IPS-18c (cell line): ENCODE measurements around the gene ATXN1L.
"Not testable (repeated sequence)": the region's sequence is repeated elsewhere in the genome, so short reads cannot be mapped to it uniquely, and the experiment has no call there.

ENCODE experiments used
- H3K4me3 ChIP-seq: 2 replicates; pipeline ENCODE4 v1.7.0; 2013; ENCODE audit warnings: low read depth, mild to moderate bottlenecking, low read length, moderate library complexity; ENCODE audit not compliant: insufficient read depth
- H3K9me3 ChIP-seq: one replicate; pipeline ENCODE4 v1.6.1; 2013; ENCODE audit warnings: mild to moderate bottlenecking, low read length, moderate library complexity; ENCODE audit not compliant: control insufficient read depth, insufficient read depth

Gene ATXN1L

DNA sequence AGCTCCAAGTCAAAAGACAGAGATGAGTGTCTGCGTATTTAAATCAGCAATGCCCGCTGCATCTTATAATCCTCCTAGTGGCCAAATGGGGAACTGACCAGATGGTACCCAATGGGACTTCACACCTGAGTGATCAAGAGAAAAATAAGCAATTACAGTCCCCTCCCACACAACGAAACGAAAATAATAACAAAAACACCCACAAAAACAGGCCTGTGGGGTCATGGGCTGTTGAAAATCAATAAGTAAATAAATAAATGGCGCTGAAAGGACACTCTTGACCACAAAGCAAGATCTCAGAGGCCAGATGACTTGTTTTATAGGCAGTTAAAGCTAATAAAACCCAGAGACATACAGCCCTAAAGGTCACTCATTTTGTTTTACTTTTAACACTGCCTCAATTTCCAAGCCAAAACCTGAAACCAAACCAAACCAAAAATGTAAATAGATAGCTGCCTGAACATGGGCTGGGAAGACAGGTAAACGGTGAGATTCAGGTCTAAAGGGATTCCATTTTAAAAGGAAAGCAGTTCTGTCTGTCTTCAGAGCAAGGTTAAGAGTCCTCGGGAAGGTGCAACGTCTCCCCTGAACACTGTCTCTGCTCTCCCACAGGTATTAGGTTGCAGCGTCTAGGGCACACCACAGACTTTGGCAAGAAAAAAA, 36.9 kb downstream of the ATXN1L start:
- Histone ChIP-seq H3K9me3 (no peaks in the 10 kb centered on the region), H3K4me3 (peak overlapping the region; percentile 93)

DNA sequence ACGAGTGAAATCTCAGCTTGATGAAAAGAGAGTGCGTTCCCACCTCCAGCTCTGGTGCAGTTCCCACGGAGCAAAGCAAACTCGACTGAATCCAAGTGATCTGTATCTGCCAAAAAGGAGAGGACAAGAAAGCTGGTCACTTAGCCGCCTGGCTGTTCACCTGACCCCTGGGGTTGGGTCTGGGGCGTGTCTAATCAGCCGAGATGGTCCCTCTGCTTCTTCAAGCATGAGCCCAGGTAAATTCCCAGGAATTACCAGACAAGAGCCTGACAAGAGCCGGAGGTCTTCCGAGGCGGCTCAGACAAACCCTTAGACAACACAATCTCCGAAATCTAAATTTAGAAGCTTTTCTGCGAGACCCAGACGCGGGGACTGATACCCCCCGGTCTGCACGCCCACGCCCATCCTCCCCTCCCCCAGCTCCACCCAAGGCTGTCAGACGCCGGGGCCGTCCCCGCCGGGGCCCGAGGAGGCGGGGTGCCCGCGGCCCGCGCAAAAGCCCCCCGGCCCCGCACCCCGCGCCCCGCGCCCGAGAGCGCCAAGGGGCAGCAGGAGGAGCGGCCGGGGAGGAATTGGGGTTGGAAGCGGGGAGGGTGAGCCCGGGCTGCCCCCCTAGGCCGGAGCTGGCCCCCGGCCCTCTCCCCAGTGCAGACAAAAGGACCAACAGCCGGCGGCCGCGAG, 37.5 kb downstream of the ATXN1L start:
- H3K4me3 ChIP-seq, result peak overlapping the region; percentile 93
- H3K9me3 ChIP-seq, result no peaks in the 10 kb centered on the region

DNA sequence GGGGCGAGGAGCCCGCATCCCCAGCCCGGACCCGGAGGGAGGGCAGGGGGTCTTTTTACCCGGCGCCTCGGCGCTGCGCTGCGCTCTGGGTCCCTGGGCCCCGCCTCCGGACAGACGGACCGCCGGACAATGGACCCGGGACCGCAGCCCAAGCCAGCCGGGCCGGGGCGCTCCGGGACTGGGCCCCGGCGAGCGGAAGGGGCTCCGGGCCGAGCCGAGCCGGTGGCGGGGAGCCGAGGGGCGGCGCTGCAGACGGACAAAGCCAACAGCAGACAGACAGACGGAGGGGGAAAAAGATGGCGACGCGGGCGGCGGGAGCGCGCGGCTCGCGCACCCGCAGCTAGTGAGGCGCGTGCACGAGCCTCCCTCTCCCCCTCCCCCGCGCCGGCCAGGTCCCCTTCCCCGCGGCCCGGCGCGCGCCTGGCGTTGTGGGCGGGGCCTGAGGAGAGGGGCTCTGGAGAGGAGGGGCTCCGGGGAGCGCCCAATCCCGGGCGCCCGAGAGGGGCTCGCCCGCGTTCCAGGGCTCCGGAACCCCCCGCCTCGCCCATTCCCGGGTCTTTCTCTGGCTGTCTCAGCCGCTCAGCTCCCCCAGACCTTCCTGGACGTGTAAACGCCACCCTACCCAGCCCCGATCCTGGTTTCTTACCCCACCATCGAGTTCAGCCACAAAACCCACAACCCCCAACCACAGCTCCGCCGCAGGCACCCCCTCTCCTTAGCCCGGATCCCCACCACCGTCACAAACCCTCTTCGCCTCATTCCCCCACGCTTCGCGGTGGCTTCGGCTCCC, 38.3 kb downstream of the ATXN1L start, which contains the start of gene ZNF821:
TSS of gene ZNF821 (minus strand) at position 334 of the 790 bp plus-strand sequence. CDS start 4,236 bp downstream, outside the sequence.
- H3K4me3 ChIP-seq, result peak within 1 kb of the TSS; percentile 93
- no peaks in the 10 kb centered on the region for H3K9me3 ChIP-seq

DNA sequence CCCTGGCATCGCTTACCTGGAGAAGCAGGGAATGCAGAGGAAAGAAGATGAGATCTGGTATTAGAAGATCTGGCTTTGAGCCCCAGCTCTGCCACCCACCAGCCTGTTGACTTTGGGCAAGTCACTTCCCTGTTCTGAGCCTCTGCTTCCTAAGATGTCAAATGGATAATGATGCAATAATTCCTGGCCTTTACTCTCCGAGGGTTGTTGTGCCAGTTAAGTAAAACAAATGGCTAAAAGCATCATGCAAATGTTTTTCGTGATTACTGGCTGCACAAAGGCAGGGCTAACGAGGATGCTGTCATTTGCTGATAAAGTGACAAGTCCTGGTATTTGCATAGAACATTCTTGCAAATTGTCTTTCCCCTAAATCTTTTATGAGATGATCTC, 39.5 kb downstream of the ATXN1L start:
- Histone ChIP-seq H3K9me3 (no peaks in the 10 kb centered on the region), H3K4me3 (no peak overlapping the region)

DNA sequence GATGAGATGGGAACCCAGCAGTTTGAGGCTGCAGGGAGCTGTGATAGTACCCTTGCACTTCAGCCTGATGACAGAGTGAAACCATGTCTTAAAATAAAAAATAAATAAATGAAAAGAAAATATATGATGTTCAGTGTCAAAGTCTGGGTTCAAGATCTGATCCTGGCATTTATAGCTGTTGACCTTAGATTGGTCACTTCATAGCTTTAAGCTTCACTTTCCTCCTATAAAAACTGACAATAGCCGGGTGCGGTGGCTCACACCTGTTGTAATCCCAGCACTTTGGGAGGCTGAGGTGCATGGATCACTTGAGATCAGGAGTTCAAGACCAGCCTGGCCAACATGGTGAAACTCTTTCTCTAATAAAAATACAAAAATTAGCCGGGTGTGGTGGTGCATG, 43.4 kb downstream of the ATXN1L start:
- no peaks in the 10 kb centered on the region for H3K9me3 ChIP-seq
- no peak overlapping the region for H3K4me3 ChIP-seq

DNA sequence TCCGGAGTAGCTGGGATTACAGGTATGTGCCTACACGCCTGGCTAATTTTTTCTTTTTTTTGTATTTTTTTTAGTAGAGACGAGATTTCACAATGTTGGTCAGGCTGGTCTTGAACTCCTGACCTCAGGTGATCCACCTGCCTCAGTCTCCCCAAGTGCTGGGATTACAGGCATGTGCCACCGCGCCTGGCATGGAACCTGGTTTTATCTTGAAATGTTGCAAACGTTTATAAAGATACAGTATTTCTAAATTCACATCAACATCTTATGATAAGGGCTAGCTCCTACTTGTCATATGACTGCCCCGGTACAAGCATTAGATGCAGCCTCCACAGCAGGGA, 48.1 kb downstream of the ATXN1L start:
- Histone ChIP-seq H3K4me3 (peak overlapping the region; percentile 70), H3K9me3 (no peaks in the 10 kb centered on the region)

DNA sequence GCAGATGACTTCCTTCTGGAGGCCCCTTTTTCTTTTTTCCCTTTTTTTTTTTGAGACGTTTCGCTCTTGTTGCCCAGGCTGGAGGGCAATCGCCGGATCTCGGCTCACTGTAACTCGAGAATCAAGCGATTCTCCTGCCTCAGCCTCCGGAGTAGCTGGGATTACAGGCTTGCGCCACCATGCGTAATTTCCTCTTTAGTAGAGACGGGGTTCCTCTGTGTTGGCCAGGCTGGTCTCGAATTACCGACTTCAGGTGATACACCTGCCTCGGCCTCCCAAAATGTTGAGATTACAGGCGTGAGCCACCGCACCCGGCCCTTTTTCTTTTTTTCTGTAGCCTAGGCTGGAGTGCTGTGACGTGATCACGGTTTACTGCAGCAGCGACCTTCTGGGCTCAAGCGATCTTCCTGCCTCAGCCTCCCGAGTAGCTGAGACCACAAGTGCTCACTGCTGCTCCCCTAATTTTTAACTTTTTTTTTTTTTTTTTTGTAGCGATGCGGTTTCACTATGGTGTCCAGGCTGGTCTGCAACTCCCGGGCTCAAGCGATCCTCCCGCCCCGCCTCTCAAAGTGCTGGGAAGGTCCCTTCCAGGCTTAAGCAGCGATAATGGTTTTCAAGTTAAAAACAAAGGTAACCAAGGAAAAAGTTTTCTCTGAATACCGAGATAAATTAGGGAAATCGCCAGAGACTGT, 48.6 kb downstream of the ATXN1L start:
- Histone ChIP-seq H3K9me3 (no peaks in the 10 kb centered on the region), H3K4me3 (peak overlapping the region; percentile 70)

DNA sequence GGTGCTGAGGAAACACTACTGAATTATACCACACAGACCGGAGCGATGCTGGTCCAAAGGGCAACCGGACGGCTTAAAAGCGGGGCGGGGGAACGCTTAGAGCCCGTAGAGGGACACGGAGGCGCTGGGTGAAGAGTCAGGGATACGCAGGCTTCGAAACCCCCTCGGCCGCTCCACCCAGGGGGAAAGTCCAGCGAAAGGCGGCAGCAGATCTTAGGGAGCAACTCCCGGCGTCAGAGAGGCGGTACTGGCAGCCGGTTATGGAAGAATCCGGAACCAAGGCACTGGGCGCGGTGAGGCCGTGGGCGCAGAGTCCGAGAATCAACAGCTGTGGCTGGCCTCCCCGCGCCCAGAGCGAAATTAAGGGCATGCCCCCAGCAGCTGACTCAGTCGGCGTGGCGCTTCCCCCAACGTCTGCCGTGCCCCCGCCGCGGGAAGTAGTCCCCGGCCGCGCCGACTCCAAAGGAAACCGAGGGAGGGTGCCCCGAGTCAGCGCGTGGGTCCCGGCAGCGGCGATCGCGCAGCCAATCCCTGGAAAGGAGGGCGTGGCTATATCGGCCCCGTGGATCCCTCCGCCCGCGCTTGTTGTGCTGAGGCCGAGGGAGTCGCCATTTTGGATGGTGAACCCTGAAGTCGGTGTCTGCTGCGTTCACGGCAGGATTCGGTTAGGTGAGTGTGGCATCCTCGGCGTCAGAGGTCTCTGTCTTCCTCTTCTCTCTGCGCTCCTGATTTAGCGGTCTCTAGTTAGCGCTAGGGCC, 49.3 kb downstream of the ATXN1L start, which contains the start of gene IST1:
TSS of gene IST1 (plus strand) at position 611 of the 758 bp plus-strand sequence. CDS start 20,110 bp downstream, outside the sequence.
- H3K4me3 ChIP-seq, result peak within 1 kb of the TSS; percentile 70
- H3K9me3 ChIP-seq, result no peaks in the 10 kb centered on the region

DNA sequence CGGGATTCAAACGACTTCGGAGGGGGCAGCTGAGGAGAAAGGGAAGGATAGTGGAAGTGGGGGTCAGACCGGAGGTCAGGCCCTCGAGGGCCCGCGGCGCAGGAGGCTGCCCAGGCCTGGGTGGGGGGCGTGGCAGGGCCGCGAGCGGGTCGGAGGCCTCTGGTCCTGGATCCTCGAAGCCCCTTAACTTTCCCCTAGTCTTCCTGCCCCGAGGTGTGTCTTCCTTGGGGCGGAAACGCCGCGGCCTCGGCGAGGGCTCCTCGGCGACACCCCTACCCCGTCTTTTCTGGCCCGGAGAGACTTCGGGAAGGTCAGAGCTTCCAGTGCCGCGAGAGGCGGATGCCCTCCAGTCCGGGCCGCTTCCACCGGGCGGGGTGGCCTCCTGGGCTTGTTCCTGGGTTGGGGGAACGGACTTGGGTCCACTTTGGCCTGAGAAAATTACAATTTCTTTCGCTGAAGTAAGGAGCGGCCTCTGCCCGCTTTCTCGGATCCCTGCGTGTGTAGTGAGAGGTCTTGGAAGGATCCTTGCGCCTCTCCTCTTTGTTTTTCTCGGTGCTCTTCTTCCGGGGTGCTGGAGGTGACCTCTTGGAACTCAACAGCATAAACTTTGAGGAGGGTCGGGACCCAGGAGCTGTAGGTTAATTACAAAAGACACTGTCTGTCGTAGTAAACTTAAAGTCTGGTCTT, 50.0 kb downstream of the ATXN1L start:
- no peaks in the 10 kb centered on the region for H3K9me3 ChIP-seq

DNA sequence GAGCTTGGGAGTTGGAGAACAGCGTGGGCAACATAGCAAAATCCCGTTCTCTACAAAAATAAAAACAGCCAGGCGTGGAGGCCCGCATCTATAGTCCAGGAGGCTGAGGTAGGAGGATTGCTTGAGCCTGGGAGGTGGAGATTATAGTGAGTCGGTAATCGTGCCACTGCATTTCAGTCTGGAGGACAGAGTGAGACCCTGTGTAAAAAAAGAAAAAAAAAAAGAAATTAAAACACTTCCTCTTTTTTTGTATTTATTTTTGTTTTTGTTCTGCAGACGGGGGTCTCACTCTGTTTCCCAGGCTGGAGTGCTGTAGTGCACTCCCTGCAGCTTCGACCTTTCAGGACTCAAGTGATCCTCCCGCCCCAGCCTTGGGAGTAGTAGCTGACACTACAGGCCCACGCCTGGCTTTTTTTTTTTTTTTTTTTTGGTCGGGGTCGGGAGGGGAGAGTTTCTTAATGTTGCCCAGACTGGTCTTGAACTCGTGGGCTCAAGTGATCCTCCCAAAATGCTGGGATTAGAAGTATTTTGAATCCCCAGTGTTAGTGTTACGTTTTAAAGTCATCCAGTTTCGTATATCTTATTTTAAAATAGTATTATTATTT, 51.1 kb downstream of the ATXN1L start:
- H3K4me3 ChIP-seq, result peak overlapping the region; percentile 70
- no peaks in the 10 kb centered on the region for H3K9me3 ChIP-seq

More for the DNA sequence above, 50.0 kb downstream of the ATXN1L start:
- peak overlapping the region; percentile 70 for H3K4me3 ChIP-seq

DNA sequence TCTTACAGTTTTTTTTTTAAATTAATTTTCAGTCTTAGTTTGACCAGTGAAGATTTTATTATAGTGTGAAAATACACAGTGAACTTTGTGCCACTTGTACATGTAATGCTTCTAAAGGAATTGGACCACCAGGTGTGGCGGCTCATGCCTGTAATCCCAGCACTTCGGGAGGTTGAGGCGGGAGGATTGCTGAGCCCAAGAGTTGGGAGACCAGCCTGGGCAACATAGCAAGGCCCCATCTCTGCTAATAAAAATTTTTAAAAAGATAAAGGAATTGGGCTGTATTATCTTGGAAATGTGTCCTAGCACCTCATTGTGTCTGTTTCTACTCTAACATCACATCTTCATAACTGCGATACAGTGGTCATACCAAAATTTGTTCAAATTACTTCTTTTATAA, 53.4 kb downstream of the ATXN1L start:
- no peak overlapping the region for H3K4me3 ChIP-seq
- no peaks in the 10 kb centered on the region for H3K9me3 ChIP-seq

DNA sequence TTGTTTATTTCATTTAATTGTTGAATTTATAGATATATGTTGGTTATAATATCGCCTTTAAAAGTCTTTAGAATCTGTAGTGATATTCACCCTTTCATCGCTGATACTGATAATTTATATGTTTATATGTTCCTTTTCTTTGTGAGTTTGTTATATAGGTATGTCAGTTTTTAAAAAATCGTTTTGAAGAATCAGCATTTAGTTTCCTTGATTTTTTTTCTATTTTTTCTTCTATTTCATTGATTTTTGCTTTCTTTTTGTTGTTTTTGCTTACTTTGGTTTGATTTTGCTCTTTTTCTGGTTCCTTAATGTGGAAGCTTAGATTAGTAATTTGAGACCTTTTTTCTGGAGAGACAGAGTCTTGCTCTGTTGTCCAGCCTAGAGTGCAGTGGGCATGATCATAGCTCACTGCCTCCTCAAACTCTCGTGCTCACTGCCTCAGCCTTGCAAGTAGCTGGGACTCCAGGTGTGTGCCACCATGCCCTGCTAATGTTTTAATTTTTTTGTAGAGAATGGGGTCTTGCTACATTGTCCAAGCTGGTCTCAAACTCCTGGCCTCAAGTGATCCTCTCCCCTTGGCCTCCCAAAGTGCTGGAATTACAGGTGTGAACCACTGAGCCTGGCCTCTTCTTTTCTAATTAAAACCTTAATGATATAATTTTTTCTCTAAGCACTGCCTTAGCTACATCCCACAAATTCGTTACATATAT, 57.0 kb downstream of the ATXN1L start:
- H3K4me3 ChIP-seq, result no peak overlapping the region
- H3K9me3 ChIP-seq, result no peaks in the 10 kb centered on the region

DNA sequence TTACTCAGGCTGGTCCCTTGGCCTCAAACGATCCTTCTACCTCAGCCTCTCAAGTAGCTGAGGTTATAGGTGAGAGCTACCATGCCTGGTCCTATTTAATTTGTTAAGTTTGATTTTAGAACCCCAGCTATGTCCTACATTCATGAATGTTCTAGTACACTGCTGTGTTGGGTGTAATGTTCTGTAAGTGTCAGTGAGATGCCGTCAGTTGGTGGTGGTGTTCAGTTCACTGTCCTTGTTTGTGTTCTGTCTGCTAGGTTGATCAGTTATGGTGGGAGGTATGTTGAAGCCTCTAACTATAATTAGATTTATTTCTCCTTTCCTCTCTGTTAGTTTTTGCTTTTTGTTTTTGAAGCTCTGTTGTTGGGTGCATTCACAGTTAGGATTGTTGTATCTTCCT, 57.8 kb downstream of the ATXN1L start:
- no peak overlapping the region for H3K4me3 ChIP-seq
- no peaks in the 10 kb centered on the region for H3K9me3 ChIP-seq

DNA sequence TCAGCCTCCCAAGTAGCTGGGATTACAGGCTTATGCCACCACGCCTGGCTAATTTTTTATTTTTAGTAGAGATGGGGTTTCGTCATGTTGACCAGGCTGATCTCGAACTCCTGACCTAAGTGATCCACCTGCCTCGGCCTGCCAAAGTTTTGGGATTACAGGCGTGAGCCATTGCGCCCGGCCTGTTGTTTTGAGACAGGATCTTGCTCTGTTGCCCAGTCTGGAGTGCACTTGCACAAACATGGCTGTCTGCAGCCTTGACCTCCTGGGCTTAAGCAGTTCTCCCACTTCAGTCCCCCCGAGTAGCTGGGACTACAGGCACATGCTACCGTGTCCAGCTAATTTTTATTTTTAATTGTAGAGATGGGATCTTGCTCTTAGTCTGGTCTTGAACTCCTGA, 58.5 kb downstream of the ATXN1L start:
- H3K4me3 ChIP-seq, result no peak overlapping the region

DNA sequence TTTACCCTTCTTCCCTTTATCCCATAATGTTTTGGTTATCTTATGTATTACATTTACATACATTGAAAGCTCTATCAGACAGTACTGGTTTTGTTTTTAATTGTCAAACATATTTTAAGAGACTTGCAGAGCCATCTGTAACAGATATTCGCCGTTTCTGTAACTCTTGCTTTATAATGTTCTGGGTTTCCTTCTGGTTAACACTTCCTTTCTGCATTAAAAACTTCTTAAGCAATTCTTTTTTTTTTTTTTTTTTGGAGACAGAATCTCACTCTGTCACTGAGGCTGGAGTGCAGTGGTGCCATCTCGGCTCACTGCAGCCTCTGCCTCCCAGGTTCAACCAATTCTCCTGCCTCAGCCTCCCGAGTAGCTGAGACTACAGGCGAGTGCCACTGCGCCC, 60.0 kb downstream of the ATXN1L start:
- H3K4me3 ChIP-seq, H3K9me3 ChIP-seq: not testable (repeated sequence)

More for the DNA sequence above, 58.5 kb downstream of the ATXN1L start:
- no peaks in the 10 kb centered on the region for H3K9me3 ChIP-seq
